OCI-LY7 (cell line): ENCODE results near the gene LY86.

ENCODE experiments used
- CTCF ChIP-seq: fragments of 200-600 bp; sonication (generic); conservative IDR thresholded peaks from 2 replicates; pipeline ENCODE4 v1.5.1; 2014; ENCODE audit warnings: mild to moderate bottlenecking, antibody characterized with exemption, low read length, moderate library complexity, mixed read lengths
- EZH2phosphoT487 ChIP-seq: fragments of 200-600 bp; sonication (generic); IDR thresholded peaks from 2 replicates; pipeline ENCODE4 v1.6.1; 2018; ENCODE audit warnings: low read depth, borderline replicate concordance, mild to moderate bottlenecking, mixed run types, antibody characterized with exemption, low read length, moderate library complexity, mixed read lengths

GRCh38 chr6:6582131-6582530, 6.4 kb upstream of the LY86 start:
- TF ChIP-seq CTCF (no peak), EZH2phosphoT487 (no peak)
